Esophagus squamous epithelium (tissue), 5 donors: ENCODE data around the gene KMT5B. TPM values are rescaled to one million over a fixed set of nuclear protein-coding genes. Genes with fewer than 3 reads are reported as not detected.

ENCODE experiments used
- DNase-seq: peaks from one replicate; lab custom pipeline; 2025; lab: John Stamatoyannopoulos, UW
- H3K27ac ChIP-seq, 4 donors: fragments of 200-600 bp; sonication (generic); one replicate each; pipeline ENCODE4 v1.5.1; 2016 to 2019; ENCODE audit warnings: mild to moderate bottlenecking in 1 of 4
- H3K27me3 ChIP-seq, 4 donors: fragments of 200-600 bp; sonication (generic); 1 replicate in 3 of 4; 2 replicates in 1 of 4; pipeline versions ENCODE4 v1.5.1 to v1.6.0; 2017 to 2021; ENCODE audit warnings: antibody characterized with exemption in 1 of 4
- H3K36me3 ChIP-seq, 3 donors: fragments of 200-600 bp; sonication (generic); one replicate each; pipeline ENCODE4 v1.5.1; 2016 to 2019
- H3K4me1 ChIP-seq, 3 donors: fragments of 200-600 bp; sonication (generic); one replicate each; pipeline ENCODE4 v1.5.1; 2017 to 2019
- H3K4me3 ChIP-seq, 4 donors: fragments of 200-600 bp; sonication (generic); 1 replicate in 3 of 4; 2 replicates in 1 of 4; pipeline ENCODE4 v1.5.1; 2016 to 2019; ENCODE audit warnings: mild to moderate bottlenecking in 2 of 4, moderate library complexity in 1 of 4
- H3K9me3 ChIP-seq, 3 donors: fragments of 200-600 bp; sonication (generic); one replicate each; pipeline ENCODE4 v1.5.1; 2016 to 2019
- CTCF ChIP-seq, 6 experiments: fragments of 450-650 bp in 4 of 6; fragments of 200-600 bp in 2 of 6; sonication (generic) in 2 of 6; IDR thresholded peaks; one replicate each; pipeline ENCODE4 v1.5.1; 2016 to 2019; ENCODE audit warnings: antibody characterized with exemption in 6 of 6, mild to moderate bottlenecking in 4 of 6, moderate library complexity in 4 of 6
- POLR2A ChIP-seq, 4 donors: fragments of 450-650 bp; IDR thresholded peaks; one replicate each; pipeline ENCODE4 v1.6.1; 2017; ENCODE audit warnings: antibody characterized with exemption in 4 of 4, mild to moderate bottlenecking in 4 of 4, moderate library complexity in 3 of 4
- WGBS, 2 donors: methylation state at CpG; one replicate each; pipeline ENCODE4 v1.1.5; 2018; 5-methylcytosine and 5-hydroxymethylcytosine counted together
- intact Hi-C: fragments of 100-400 bp; cut with DNase I; formaldehyde crosslinking; loops from one replicate; pipeline ENCODE4 v1.15.0; 2022
- total RNA-seq, 4 donors: library from RNA; depleted of rRNA; stranded (reverse); fragments of >200 nt; gene quantifications; one replicate each; pipeline ENCODE4 v1.1.0, GENCODE V29; 2016
- donor health status: DM: yes; HTN: yes; CAD: no.

Gene KMT5B
- total RNA-seq, 4 donors from 2014 or later, result 18.4 to 37.6 (median 21.9) TPM

- Histone ChIP-seq H3K27ac (peak overlapping the region in 3 of 4 donors; percentile 3 to 61 (median 26)), H3K36me3 (no peaks in the 10 kb centered on the region)
- intact Hi-C loops, result no loop called here
Measured at GRCh38 chr11:68122936-68123539, 90.1 kb downstream of the KMT5B start.

GRCh38 chr11:68121067-68121899 is 91.8 kb downstream of the KMT5B start, which contains the start of gene CHKA:
Gene CHKA, minus strand, starts transcription at chr11:68121388. Its CDS starts 211 bp downstream, at chr11:68121177.
- intact Hi-C loops, result no loop called here
- no peaks in the 10 kb centered on the region for H3K36me3 ChIP-seq
- no peaks in the 10 kb centered on the region for H3K9me3 ChIP-seq
- TF ChIP-seq POLR2A (IDR thresholded peaks at IDR 0.05) (peak in 2 of 4 donors; percentile 85 to 94), CTCF (IDR thresholded peaks at IDR 0.05) (peak in 2 of 6 experiments; percentile 7 to 20)
- peak within 1 kb of the TSS; percentile 50 to 89 (median 66) for H3K4me3 ChIP-seq
- peak; percentile 58 for DNase-seq
- H3K27me3 ChIP-seq, result no peaks in the 10 kb centered on the region
- H3K4me1 ChIP-seq, result peaks cover 10 to 52% (median 14%) of the 10 kb centered on the region in 3 donors
- no CpG with 5 or more reads among the region's 107 CpGs for WGBS, 2 donors
- peak within 1 kb of the TSS; percentile 88 to 98 (median 93) for H3K27ac ChIP-seq

More at GRCh38 chr11:68122936-68123539, 90.1 kb downstream of the KMT5B start:
- 92% methylated on average over 8 to 9 of the region's 9 CpGs for WGBS, 2 donors
- H3K4me1 ChIP-seq, result peaks cover 10 to 48% (median 22%) of the 10 kb centered on the region in 3 donors
- no peak for DNase-seq
- no peaks in the 10 kb centered on the region for H3K27me3 ChIP-seq
- TF ChIP-seq CTCF (IDR thresholded peaks at IDR 0.05), result no peak
- TF ChIP-seq POLR2A (IDR thresholded peaks at IDR 0.05), result no peak
- H3K9me3 ChIP-seq, result no peaks in the 10 kb centered on the region
- no peak overlapping the region for H3K4me3 ChIP-seq

- TF ChIP-seq CTCF (IDR thresholded peaks at IDR 0.05) (no peak), POLR2A (IDR thresholded peaks at IDR 0.05) (no peak)
- H3K4me1 ChIP-seq, result peaks cover 10 to 58% (median 14%) of the 10 kb centered on the region in 3 donors
- H3K9me3 ChIP-seq, result no peaks in the 10 kb centered on the region
- H3K27me3 ChIP-seq, result no peaks in the 10 kb centered on the region
- H3K27ac ChIP-seq, result peak overlapping the region; percentile 79 to 98 (median 93)
- WGBS, 2 donors, result 13 to 19% methylated on average over 10 of the region's 73 CpGs
- intact Hi-C loops, result no loop called here
- no peaks in the 10 kb centered on the region for H3K36me3 ChIP-seq
- H3K4me3 ChIP-seq, result peak overlapping the region; percentile 50 to 89 (median 66)
- DNase-seq, result no peak
Measured at GRCh38 chr11:68120273-68121066, 92.6 kb downstream of the KMT5B start.

- peak overlapping the region; percentile 20 to 98 (median 79) for H3K27ac ChIP-seq
- no peak for DNase-seq
- no peaks in the 10 kb centered on the region for H3K9me3 ChIP-seq
- intact Hi-C loops, result no loop called here
- H3K27me3 ChIP-seq, result no peaks in the 10 kb centered on the region
- peaks cover 10 to 66% (median 14%) of the 10 kb centered on the region in 3 donors for H3K4me1 ChIP-seq
- peak overlapping the region in 3 of 4 donors; percentile 0 to 89 (median 74) for H3K4me3 ChIP-seq
- TF ChIP-seq CTCF (IDR thresholded peaks at IDR 0.05) (no peak), POLR2A (IDR thresholded peaks at IDR 0.05) (no peak)
- WGBS, 2 donors, result 43 to 68% methylated on average over 4 of the region's 4 CpGs
- no peaks in the 10 kb centered on the region for H3K36me3 ChIP-seq
Measured at GRCh38 chr11:68118706-68119448, 94.2 kb downstream of the KMT5B start.
